Measurements from ENCODE around the gene FUZ.

GRCh38 chr19:49770529-49770928, 42.6 kb downstream of the FUZ start:
- TF ChIP-seq EZH2 (IDR thresholded peaks at IDR 0.05; ENCODE audit: insufficient read depth, poor library complexity, severe bottlenecking) (no peak), EZH2phosphoT487 (IDR thresholded peaks at IDR 0.05; ENCODE audit: insufficient read depth, low read depth) (no peak)

Measured in GM23248 (cell line).